NB4 (cell line): ENCODE results near the gene FBXO46.
A peak's percentile ranks its signal among the peaks of the same experiment; 100 is the strongest.

Experiments
- DNase-seq: peaks from one replicate; pipeline ENCODE4 v3.0.0; 2010; ENCODE audit warnings: low read depth
- H3K4me3 ChIP-seq: one replicate; pipeline ENCODE4 v1.5.1; 2011; ENCODE audit warnings: mild to moderate bottlenecking, low read depth, low read length, moderate library complexity
- CTCF ChIP-seq: IDR thresholded peaks from one replicate; pipeline ENCODE4 v1.5.1; 2012; ENCODE audit warnings: low read depth, low read length
- MAX ChIP-seq: IDR thresholded peaks from 2 replicates; pipeline ENCODE4 v1.6.1; 2011; ENCODE audit warnings: low read depth, low read length
- MYC ChIP-seq: IDR thresholded peaks from 2 replicates; pipeline ENCODE4 v1.6.1; 2011; ENCODE audit warnings: low read depth, low read length
- POLR2A ChIP-seq: IDR thresholded peaks from 2 replicates; pipeline ENCODE4 v1.6.1; 2011; ENCODE audit warnings: mild to moderate bottlenecking; ENCODE audit not compliant: insufficient read length; ENCODE audit errors: extremely low read depth

Gene FBXO46

GRCh38 chr19:45767410-45767880, 36.7 kb upstream of the FBXO46 start:
- peak; percentile 50; the same call in 1 of the 2 replicates for TF ChIP-seq MYC
- no peak for TF ChIP-seq CTCF
- peak; percentile 66 for TF ChIP-seq MAX
- TF ChIP-seq POLR2A, result no peak
- DNase-seq, result peak; percentile 65
- peak overlapping the region; percentile 53 for H3K4me3 ChIP-seq

- TF ChIP-seq MAX (no peak), POLR2A (no peak), CTCF (no peak), MYC (no peak)
- no peak for DNase-seq
- peak overlapping the region; percentile 53 for H3K4me3 ChIP-seq
Measured at GRCh38 chr19:45766869-45767346, 36.2 kb upstream of the FBXO46 start.

- DNase-seq, result no peak
- no peak overlapping the region for H3K4me3 ChIP-seq
- no peak for TF ChIP-seq MYC
Measured at GRCh38 chr19:45766296-45766868, 35.7 kb upstream of the FBXO46 start.

- no peak for TF ChIP-seq CTCF
- TF ChIP-seq MAX, result no peak
- no peak for TF ChIP-seq MYC
- TF ChIP-seq POLR2A, result no peak
- no peak for DNase-seq
- no peak overlapping the region for H3K4me3 ChIP-seq
Measured at GRCh38 chr19:45765702-45766295, 35.1 kb upstream of the FBXO46 start.

- DNase-seq, result no peak
- TF ChIP-seq MAX (no peak), POLR2A (no peak), CTCF (no peak), MYC (no peak)
- no peak overlapping the region for H3K4me3 ChIP-seq
Measured at GRCh38 chr19:45764945-45765701, 34.4 kb upstream of the FBXO46 start.

GRCh38 chr19:45764475-45764874, 33.8 kb upstream of the FBXO46 start:
- H3K4me3 ChIP-seq, result no peak overlapping the region
- DNase-seq, result no peak
- no peak for TF ChIP-seq POLR2A
- no peak for TF ChIP-seq MYC
- TF ChIP-seq MAX, result no peak
- TF ChIP-seq CTCF, result no peak
